Keratinocyte (primary cell): ENCODE results near the gene RYR2. TPM values are rescaled to one million over a fixed set of nuclear protein-coding genes. Genes with fewer than 3 reads are reported as not detected.

Source experiments
- DNase-seq: peaks from one replicate; pipeline ENCODE4 v3.0.0-alpha.2; 2011; ENCODE audit warnings: low read depth, missing footprints, low spot score
- FAIRE-seq: peaks from 2 replicates; lab custom pipeline; 2011; peaks lifted over from hg19 to GRCh38; lab: Jason Lieb, UNC
- H2AFZ ChIP-seq: 2 replicates; pipeline ENCODE4 v1.6.0; 2012; ENCODE audit warnings: low read length, control low read depth, inconsistent platforms; ENCODE audit not compliant: control insufficient read depth
- H3K27ac ChIP-seq: 2 replicates; pipeline ENCODE4 v1.5.1; 2011; ENCODE audit warnings: low read length; ENCODE audit not compliant: control insufficient read depth, insufficient read depth
- H3K27me3 ChIP-seq: 3 replicates; pipeline ENCODE4 v1.6.0; 2011; ENCODE audit warnings: low read length; ENCODE audit not compliant: control insufficient read depth, insufficient read depth; ENCODE audit errors: extremely low read depth
- H3K36me3 ChIP-seq, 2 experiments: 2 replicates in 1 of 2; 3 replicates in 1 of 2; pipeline ENCODE4 v1.5.1; 2011; ENCODE audit warnings: low read length in 2 of 2, mild to moderate bottlenecking in 1 of 2; ENCODE audit not compliant: control insufficient read depth in 2 of 2, insufficient read depth in 2 of 2; ENCODE audit errors: extremely low read depth in 1 of 2
- H3K4me1 ChIP-seq: 3 replicates; pipeline ENCODE4 v1.5.1; 2011; ENCODE audit warnings: low read length; ENCODE audit not compliant: control insufficient read depth, insufficient read depth; ENCODE audit errors: extremely low read depth
- H3K4me2 ChIP-seq: 3 replicates; pipeline ENCODE4 v1.6.0; 2011; ENCODE audit warnings: low read depth, low read length; ENCODE audit not compliant: control insufficient read depth, insufficient read depth; ENCODE audit errors: extremely low read depth
- H3K4me3 ChIP-seq, 3 experiments: fragments of 200-600 bp in 1 of 3; sonication (generic) in 1 of 3; 2 replicates in 2 of 3; 3 replicates in 1 of 3; pipeline ENCODE4 v1.5.1; 2011 to 2016; ENCODE audit warnings: low read length in 3 of 3, mild to moderate bottlenecking in 3 of 3, control low read depth in 2 of 3, inconsistent platforms in 1 of 3, low read depth in 1 of 3, mixed read lengths in 1 of 3, mixed run types in 1 of 3, moderate library complexity in 1 of 3; ENCODE audit not compliant: control insufficient read depth in 2 of 3, insufficient read depth in 2 of 3; ENCODE audit errors: extremely low read depth in 1 of 3
- H3K79me2 ChIP-seq: 2 replicates; pipeline ENCODE4 v1.6.0; 2012; ENCODE audit warnings: low read length; ENCODE audit not compliant: control insufficient read depth, insufficient read depth
- H3K9ac ChIP-seq: 3 replicates; pipeline ENCODE4 v1.6.0; 2011; ENCODE audit warnings: low read length; ENCODE audit not compliant: control insufficient read depth, insufficient read depth; ENCODE audit errors: extremely low read depth
- H3K9me1 ChIP-seq: 3 replicates; pipeline ENCODE4 v1.6.0; 2011; ENCODE audit warnings: low read length; ENCODE audit not compliant: control insufficient read depth, insufficient read depth; ENCODE audit errors: extremely low read depth
- H3K9me3 ChIP-seq: 2 replicates; pipeline ENCODE4 v1.5.1; 2012; ENCODE audit warnings: low read depth, low read length; ENCODE audit not compliant: control insufficient read depth
- H4K20me1 ChIP-seq: 3 replicates; pipeline ENCODE4 v1.6.0; 2011; ENCODE audit warnings: low read length; ENCODE audit not compliant: control insufficient read depth, insufficient read depth; ENCODE audit errors: extremely low read depth
- EZH2 ChIP-seq: IDR thresholded peaks from one replicate; pipeline ENCODE4 v1.6.1; 2012; ENCODE audit warnings: inconsistent platforms, mild to moderate bottlenecking, low read length, moderate library complexity
- dilution Hi-C: fragments of 300-500 bp; cut with MboI; formaldehyde crosslinking; loops from one replicate; pipeline ENCODE4 v1.7.0; 2020; ENCODE audit warnings: low sequenced_read_pairs; ENCODE audit not compliant: extremely low pct_ligation_motif_present
- polyA plus RNA-seq, 5 experiments: library from polyadenylated mRNA; depleted of rRNA in 3 of 5; stranded (reverse) in 3 of 5; stranded (forward) in 1 of 5; unstranded in 1 of 5; fragments of >200 nt; gene quantifications; 1 replicate in 1 of 5; 2 replicates in 3 of 5; 3 replicates in 1 of 5; pipeline versions ENCODE4 v1.2.1 to v1.2.3, GENCODE V29; 2011 to 2012; ENCODE audit warnings: missing spikeins in 2 of 5, low read depth in 1 of 5, low replicate concordance in 1 of 5
- TF ChIP-seq, protein P1 (sequence below), 3 experiments: IDR thresholded peaks in 1 of 3; conservative IDR thresholded peaks in 1 of 3; optimal IDR thresholded peaks in 1 of 3; 2 replicates in 2 of 3; 3 replicates in 1 of 3; pipeline versions ENCODE3 to v1.5.1; 2011; ENCODE audit warnings: low read length in 3 of 3, mild to moderate bottlenecking in 3 of 3, moderate library complexity in 2 of 3, control low read depth in 1 of 3, inconsistent platforms in 1 of 3; ENCODE audit not compliant: insufficient read depth in 2 of 3; ENCODE audit errors: extremely low read depth in 1 of 3

Gene RYR2
- polyA plus RNA-seq, 1 donor (not counting 4 experiments of a cell fraction or from before 2014, with no cell fraction given): 0.05 TPM

DNA sequence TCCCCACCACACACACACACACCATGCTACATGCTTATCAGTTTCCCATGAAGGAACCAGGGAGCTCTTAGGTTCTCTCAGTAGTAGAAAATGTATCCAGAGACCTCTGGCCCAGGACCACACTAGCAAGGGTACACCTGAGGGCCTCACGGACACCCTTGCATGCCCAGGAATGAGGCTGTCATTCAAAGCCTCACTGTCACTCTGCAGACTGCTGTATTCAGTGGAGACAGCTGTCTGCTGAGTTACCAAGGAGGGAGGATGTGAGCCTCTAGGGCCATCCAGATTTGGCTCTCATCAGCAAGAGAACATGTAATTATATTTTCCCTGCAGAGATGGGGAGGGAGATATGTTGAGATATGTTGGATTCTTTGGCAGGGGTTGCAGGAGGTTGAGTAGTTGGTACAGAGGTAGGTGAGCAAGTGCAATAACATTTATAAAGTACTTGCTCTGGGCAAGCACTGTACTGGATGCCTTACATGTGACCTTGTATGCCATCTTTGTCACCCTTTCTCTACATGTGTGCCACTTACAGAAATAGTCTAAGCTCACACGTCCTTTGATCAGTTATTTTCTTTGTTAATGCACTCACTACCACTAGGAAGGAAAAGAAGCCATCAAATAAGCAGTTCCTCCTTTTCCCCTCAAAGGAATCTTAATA is 598.2 kb downstream of the RYR2 start:
- Histone ChIP-seq H2AFZ (no peak overlapping the region), H3K4me2 (no peak overlapping the region), H3K4me1 (no peaks in the 10 kb centered on the region), H3K36me3 (no peaks in the 10 kb centered on the region), H4K20me1 (no peaks in the 10 kb centered on the region), H3K9me3 (no peaks in the 10 kb centered on the region), H3K9me1 (no peaks in the 10 kb centered on the region), H3K4me3 (no peak overlapping the region), H3K79me2 (no peaks in the 10 kb centered on the region), H3K9ac (no peak overlapping the region), H3K27me3 (no peaks in the 10 kb centered on the region), H3K27ac (no peak overlapping the region)
- dilution Hi-C loops: no loop called here
- DNase-seq (no peak), FAIRE-seq (no peak)
- no peak for TF ChIP-seq EZH2
- TF ChIP-seq, protein P1, sequence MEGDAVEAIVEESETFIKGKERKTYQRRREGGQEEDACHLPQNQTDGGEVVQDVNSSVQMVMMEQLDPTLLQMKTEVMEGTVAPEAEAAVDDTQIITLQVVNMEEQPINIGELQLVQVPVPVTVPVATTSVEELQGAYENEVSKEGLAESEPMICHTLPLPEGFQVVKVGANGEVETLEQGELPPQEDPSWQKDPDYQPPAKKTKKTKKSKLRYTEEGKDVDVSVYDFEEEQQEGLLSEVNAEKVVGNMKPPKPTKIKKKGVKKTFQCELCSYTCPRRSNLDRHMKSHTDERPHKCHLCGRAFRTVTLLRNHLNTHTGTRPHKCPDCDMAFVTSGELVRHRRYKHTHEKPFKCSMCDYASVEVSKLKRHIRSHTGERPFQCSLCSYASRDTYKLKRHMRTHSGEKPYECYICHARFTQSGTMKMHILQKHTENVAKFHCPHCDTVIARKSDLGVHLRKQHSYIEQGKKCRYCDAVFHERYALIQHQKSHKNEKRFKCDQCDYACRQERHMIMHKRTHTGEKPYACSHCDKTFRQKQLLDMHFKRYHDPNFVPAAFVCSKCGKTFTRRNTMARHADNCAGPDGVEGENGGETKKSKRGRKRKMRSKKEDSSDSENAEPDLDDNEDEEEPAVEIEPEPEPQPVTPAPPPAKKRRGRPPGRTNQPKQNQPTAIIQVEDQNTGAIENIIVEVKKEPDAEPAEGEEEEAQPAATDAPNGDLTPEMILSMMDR (optimal IDR thresholded peaks at IDR 0.05 in 1 of 3, IDR thresholded peaks at IDR 0.05 in 1 of 3, conservative IDR thresholded peaks at IDR 0.05 in 1 of 3; ENCODE audit: extremely low read depth in 1 of 3, insufficient read depth in 2 of 3, low read length in 3 of 3): no peak

DNA sequence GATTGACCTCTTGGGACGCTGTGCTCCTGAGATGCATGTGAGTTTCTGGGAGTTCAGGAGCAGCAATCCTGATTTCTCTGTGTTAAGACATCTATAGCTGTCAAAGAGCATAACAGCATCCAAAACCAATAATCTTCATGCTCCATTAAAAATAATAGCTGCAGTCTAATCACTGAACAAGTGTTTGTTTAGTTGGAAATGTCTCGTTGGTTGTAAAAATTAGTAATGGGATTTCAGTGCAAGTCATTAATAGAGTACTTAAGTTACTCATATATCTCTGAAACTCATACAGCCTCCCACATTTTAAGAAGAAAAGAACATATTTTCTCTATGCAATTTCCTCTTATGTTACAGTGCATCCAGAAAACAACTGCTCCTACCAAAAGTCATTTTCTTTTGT is 599.0 kb downstream of the RYR2 start:
- Histone ChIP-seq H2AFZ (no peak overlapping the region), H3K4me3 (no peak overlapping the region), H3K27me3 (no peaks in the 10 kb centered on the region), H3K79me2 (no peaks in the 10 kb centered on the region), H3K9me3 (no peaks in the 10 kb centered on the region), H4K20me1 (no peaks in the 10 kb centered on the region), H3K9me1 (no peaks in the 10 kb centered on the region), H3K9ac (no peak overlapping the region), H3K27ac (no peak overlapping the region), H3K4me1 (no peaks in the 10 kb centered on the region), H3K4me2 (no peak overlapping the region), H3K36me3 (no peaks in the 10 kb centered on the region)
- TF ChIP-seq, protein P1 (optimal IDR thresholded peaks at IDR 0.05 in 1 of 3, IDR thresholded peaks at IDR 0.05 in 1 of 3, conservative IDR thresholded peaks at IDR 0.05 in 1 of 3; ENCODE audit: extremely low read depth in 1 of 3, insufficient read depth in 2 of 3, low read length in 3 of 3): no peak
- no peak for TF ChIP-seq EZH2
- FAIRE-seq (no peak), DNase-seq (no peak)
- dilution Hi-C loops: no loop called here
